ENCODE data around the gene MAMDC2.

GRCh38 chr9:70011366-70011765 is 32.3 kb upstream of the MAMDC2 start:
- TF ChIP-seq CTCF (IDR thresholded peaks at IDR 0.05) (no peak), POLR2A (IDR thresholded peaks at IDR 0.05) (no peak)

Measured in adrenal gland (tissue), 5 donors.